SK-N-DZ (cell line): Measurements from ENCODE around the gene GRID1.

Source experiments
- DNase-seq: peaks from one replicate; pipeline ENCODE4 v3.0.0-alpha.2; 2015; ENCODE audit warnings: low spot score

Gene GRID1

GRCh38 chr10:86213148-86213547, 153.4 kb downstream of the GRID1 start:
- no peak for DNase-seq

- DNase-seq, result no peak
These were observed 154.2 kb downstream of the GRID1 start for GRCh38 chr10:86212391-86212700.

GRCh38 chr10:86211691-86212390, 154.8 kb downstream of the GRID1 start:
- DNase-seq, result no peak

GRCh38 chr10:86210416-86210815, 156.2 kb downstream of the GRID1 start:
- no peak for DNase-seq

GRCh38 chr10:86209726-86210125, 156.9 kb downstream of the GRID1 start:
- DNase-seq, result no peak

- no peak for DNase-seq
These were observed 159.4 kb downstream of the GRID1 start for GRCh38 chr10:86207226-86207625.

- DNase-seq, result no peak
These were observed 160.4 kb downstream of the GRID1 start for GRCh38 chr10:86206240-86206579.

GRCh38 chr10:86205306-86206239, 161.0 kb downstream of the GRID1 start:
- no peak for DNase-seq

GRCh38 chr10:86204421-86205305, 161.9 kb downstream of the GRID1 start:
- no peak for DNase-seq

GRCh38 chr10:86203162-86203905, 163.3 kb downstream of the GRID1 start:
- DNase-seq, result no peak

GRCh38 chr10:86202226-86202735, 164.3 kb downstream of the GRID1 start:
- DNase-seq, result no peak

GRCh38 chr10:86200867-86201266, 165.7 kb downstream of the GRID1 start:
- DNase-seq, result no peak

GRCh38 chr10:86200269-86200668, 166.3 kb downstream of the GRID1 start:
- DNase-seq, result no peak

- DNase-seq, result no peak
These were observed 167.6 kb downstream of the GRID1 start for GRCh38 chr10:86199041-86199440.

- no peak for DNase-seq
These were observed 168.3 kb downstream of the GRID1 start for GRCh38 chr10:86198271-86198670.

GRCh38 chr10:86197166-86197790, 169.3 kb downstream of the GRID1 start:
- DNase-seq, result no peak

- no peak for DNase-seq
These were observed 171.0 kb downstream of the GRID1 start for GRCh38 chr10:86195521-86196157.

GRCh38 chr10:86194684-86195083, 171.9 kb downstream of the GRID1 start:
- no peak for DNase-seq

GRCh38 chr10:86193841-86194240, 172.8 kb downstream of the GRID1 start:
- no peak for DNase-seq

- no peak for DNase-seq
These were observed 173.9 kb downstream of the GRID1 start for GRCh38 chr10:86192691-86193090.
